ENCODE results near the gene IL22RA2. TPM values are rescaled to one million over a fixed set of nuclear protein-coding genes. Genes with fewer than 3 reads are reported as not detected.

The IL22RA2 gene
- total and polyA plus RNA-seq, 4 donors: 0.05 TPM; not detected in 3

- H3K4me1 ChIP-seq (ENCODE audit: control insufficient read depth in 4 of 4, insufficient read depth in 4 of 4, low read length in 3 of 4): no peaks in the 10 kb centered on the region
- no peaks in the 10 kb centered on the region for H3K27me3 ChIP-seq (ENCODE audit: control insufficient read depth in 4 of 4, insufficient read depth in 4 of 4, low read length in 3 of 4)
- no peak overlapping the region for H3K27ac ChIP-seq (ENCODE audit: low read depth in 1 of 2, low read length in 2 of 2)
- no peak overlapping the region for H3K4me3 ChIP-seq (ENCODE audit: low read depth in 1 of 3, low read length in 3 of 3)
- WGBS: 82% methylated on average over 1 of the region's 1 CpG
- no peak for DNase-seq (ENCODE audit: low spot score)
- H3K36me3 ChIP-seq (ENCODE audit: control insufficient read depth in 4 of 4, insufficient read depth in 3 of 4, low read depth in 1 of 4, low read length in 3 of 4): no peaks in the 10 kb centered on the region
- H3K9me3 ChIP-seq (ENCODE audit: control insufficient read depth in 4 of 4, low read length in 3 of 4): no peaks in the 10 kb centered on the region
- H3K9ac ChIP-seq (ENCODE audit: low read depth in 1 of 2, low read length in 2 of 2): no peak overlapping the region
- TF ChIP-seq REST (IDR thresholded peaks at IDR 0.05) (no peak), HNF4A (conservative IDR thresholded peaks at IDR 0.05) (no peak), MAX (IDR thresholded peaks at IDR 0.05) (no peak), RAD21 (IDR thresholded peaks at IDR 0.05) (no peak), RXRA (IDR thresholded peaks at IDR 0.05) (no peak), EGR1 (IDR thresholded peaks at IDR 0.05; ENCODE audit: low read depth in 2 of 2) (no peak), SP1 (IDR thresholded peaks at IDR 0.05) (no peak), FOXA2 (IDR thresholded peaks at IDR 0.05) (no peak), TAF1 (conservative IDR thresholded peaks at IDR 0.05) (no peak), FOXA1 (IDR thresholded peaks at IDR 0.05) (no peak), ATF3 (IDR thresholded peaks at IDR 0.05) (no peak), ZBTB33 (IDR thresholded peaks at IDR 0.05) (no peak), NR2F2 (IDR thresholded peaks at IDR 0.05) (no peak), HNF4G (IDR thresholded peaks at IDR 0.05) (no peak), GABPA (IDR thresholded peaks at IDR 0.05 in 1 of 2, conservative IDR thresholded peaks at IDR 0.05 in 1 of 2) (no peak), CTCF (IDR thresholded peaks at IDR 0.05; ENCODE audit: low read depth, low read length, missing input control) (no peak), YY1 (IDR thresholded peaks at IDR 0.05) (no peak), JUND (IDR thresholded peaks at IDR 0.05) (no peak)
These were observed 18.2 kb upstream of the IL22RA2 start for GRCh38 chr6:137191670-137192069.
